K562 (cell line): ENCODE measurements around the gene POLR1A. TPM values are rescaled to one million over a fixed set of nuclear protein-coding genes. Genes with fewer than 3 reads are reported as not detected.

Experiments
- ATAC-seq: fragments of 200-7000 bp; cut with Tn5 transposase; 3 replicates; pipeline ENCODE4 v1.9.1; 2020; ENCODE audit warnings: moderate library complexity
- BruUV-seq: library from RNA; stranded (reverse); fragments of 400-500 nt; replicated peaks from 2 replicates; lab custom pipeline; 2021; lab: Mats Ljungman, UMichigan
- CTCF ChIA-PET: fragments of 300-600 bp; formaldehyde crosslinking; extraction: SDS; loops from one replicate; lab custom pipeline; 2021; ENCODE audit warnings: low intra/inter-chr PET ratio; lab: Yijun Ruan, JAX
- POLR2A ChIA-PET: fragments of 300-600, 350-650 bp; sonication (Branson Sonifier 250); formaldehyde crosslinking; extraction: SDS; loops from one replicate; lab custom pipeline; 2021; ENCODE audit warnings: antibody characterized with exemption, inconsistent platforms; lab: Yijun Ruan, JAX
- DNase-seq, 4 experiments: peaks; one replicate each; pipeline versions ENCODE4 v3.0.0 to v3.0.0-alpha.2; 2011 to 2018; ENCODE audit warnings: low spot score in 3 of 4, mixed read lengths in 3 of 4; ENCODE audit errors: extremely low read depth in 1 of 4
- FAIRE-seq: peaks from 2 replicates; lab custom pipeline; 2011; peaks lifted over from hg19 to GRCh38; lab: Jason Lieb, UNC
- H2AFZ ChIP-seq: 2 replicates; pipeline ENCODE4 v1.6.0; 2011; ENCODE audit warnings: low read depth, low read length, control low read depth, inconsistent platforms
- H3K27ac ChIP-seq: fragments of 200-600 bp; 3 replicates; pipeline ENCODE4 v1.8.0; 2011; ENCODE audit warnings: low read depth, mild to moderate bottlenecking, control low read depth, inconsistent platforms, low read length, moderate library complexity, mixed read lengths; ENCODE audit errors: extremely low read depth
- H3K27me3 ChIP-seq, 2 experiments: fragments of 300-600 bp in 1 of 2; 2 replicates in 1 of 2; 3 replicates in 1 of 2; pipeline versions ENCODE4 v1.6.0 to v1.8.0; 2011; ENCODE audit warnings: inconsistent platforms in 2 of 2, low read length in 2 of 2, mild to moderate bottlenecking in 1 of 2, mixed read lengths in 1 of 2, moderate library complexity in 1 of 2; ENCODE audit not compliant: control insufficient read depth in 2 of 2, insufficient read depth in 2 of 2
- H3K36me3 ChIP-seq: fragments of 300-600 bp; 3 replicates; pipeline ENCODE4 v1.8.0; 2011; ENCODE audit warnings: mild to moderate bottlenecking, low read length, inconsistent platforms; ENCODE audit not compliant: control insufficient read depth, insufficient read depth
- H3K4me1 ChIP-seq, 2 experiments: fragments of 200-600 bp in 1 of 2; replicated peaks in 1 of 2; 2 replicates in 1 of 2; 3 replicates in 1 of 2; pipeline versions ENCODE4 v1.5.1 to v1.8.0; 2011; ENCODE audit warnings: inconsistent platforms in 2 of 2, low read length in 2 of 2, mild to moderate bottlenecking in 1 of 2, mixed read lengths in 1 of 2, moderate library complexity in 1 of 2; ENCODE audit not compliant: control insufficient read depth in 2 of 2, insufficient read depth in 2 of 2
- H3K4me2 ChIP-seq: 2 replicates; pipeline ENCODE4 v1.6.1; 2011; ENCODE audit warnings: low read length, control low read depth, inconsistent platforms, mixed read lengths; ENCODE audit not compliant: insufficient read depth
- H3K4me3 ChIP-seq: fragments of 200-600 bp; sonication (generic), shearing (Covaris generic); 2 replicates; pipeline ENCODE4 v1.5.1; 2016; ENCODE audit warnings: control low read depth, inconsistent platforms
- H3K79me2 ChIP-seq: fragments of 200-600 bp; 3 replicates; pipeline ENCODE4 v1.8.0; 2011; ENCODE audit warnings: low read length, inconsistent platforms; ENCODE audit not compliant: control insufficient read depth, insufficient read depth
- H3K9ac ChIP-seq, 2 experiments: 2 replicates each; pipeline versions ENCODE4 v1.6.0 to v1.6.1; 2011; ENCODE audit warnings: low read depth in 2 of 2, low read length in 2 of 2, control low read depth in 1 of 2, inconsistent platforms in 1 of 2, mild to moderate bottlenecking in 1 of 2, mixed read lengths in 1 of 2; ENCODE audit not compliant: insufficient read depth in 1 of 2
- H3K9me1 ChIP-seq: one replicate; pipeline ENCODE4 v1.6.0; 2011; ENCODE audit warnings: inconsistent platforms, mild to moderate bottlenecking, low read length, moderate library complexity; ENCODE audit not compliant: control insufficient read depth, insufficient read depth
- H3K9me3 ChIP-seq: replicated peaks from 2 replicates; pipeline ENCODE4 v1.5.1; 2011; ENCODE audit warnings: low read depth, low read length, inconsistent platforms; ENCODE audit not compliant: control insufficient read depth, insufficient read depth
- H4K20me1 ChIP-seq: replicated peaks from 2 replicates; pipeline ENCODE4 v1.6.1; 2011; ENCODE audit warnings: low read length, inconsistent platforms, mixed read lengths; ENCODE audit not compliant: control insufficient read depth, insufficient read depth
- DEAF1 ChIP-seq: fragments of 450-650 bp; formaldehyde crosslinking; IDR thresholded peaks from 2 replicates; pipeline ENCODE4 v1.4.0; 2020; ENCODE audit warnings: mild to moderate bottlenecking, moderate library complexity
- SIN3A ChIP-seq, 2 experiments: fragments of 150-350 bp in 1 of 2; IDR thresholded peaks; 2 replicates each; pipeline ENCODE4 v1.6.1; 2011 to 2016; ENCODE audit warnings: borderline replicate concordance in 2 of 2, low read depth in 2 of 2, low read length in 2 of 2, mild to moderate bottlenecking in 2 of 2, moderate library complexity in 2 of 2; ENCODE audit not compliant: control insufficient read depth in 1 of 2
- USF2 ChIP-seq: sonication (generic); formaldehyde crosslinking; IDR thresholded peaks from 2 replicates; pipeline ENCODE4 v1.5.0; 2020; ENCODE audit warnings: missing genetic modification reagents
- ZNF280A ChIP-seq: fragments of 450-650 bp; IDR thresholded peaks from 2 replicates; pipeline ENCODE4 v1.6.1; 2018; ENCODE audit warnings: mild to moderate bottlenecking, low read depth; ENCODE audit not compliant: partially characterized antibody
- ZNF639 ChIP-seq, 2 experiments: fragments of 200-800 bp in 1 of 2; sonication (Bioruptor generic) in 1 of 2; sonication (generic) in 1 of 2; formaldehyde crosslinking in 1 of 2; IDR thresholded peaks in 1 of 2; conservative IDR thresholded peaks in 1 of 2; 2 replicates each; pipeline versions ENCODE4 v1.5.0 to v1.6.1; 2016 to 2020; ENCODE audit warnings: missing compliant biosample characterization in 1 of 2, missing genetic modification characterization in 1 of 2, missing genetic modification reagents in 1 of 2
- WGBS: fragments of 100-300 bp; shearing (Covaris generic); methylation state at CpG from one replicate; pipeline ENCODE4 v1.1.6; 2016; ENCODE audit warnings: low coverage, mixed read lengths; ENCODE audit not compliant: insufficient coverage; ENCODE audit errors: missing lambda C conversion rate; 5-methylcytosine and 5-hydroxymethylcytosine counted together
- in situ Hi-C: fragments of 300-500 bp; cut with MboI; formaldehyde crosslinking; loops from 4 replicates; pipeline ENCODE4 v1.15.0; 2018; ENCODE audit warnings: inconsistent platforms, mixed read lengths
- intact Hi-C: fragments of 100-400 bp; cut with micrococcal nuclease; formaldehyde crosslinking; loops from 2 replicates; pipeline ENCODE4 v1.14.2; 2022
- polyA plus RNA-seq, 8 experiments: library from polyadenylated mRNA; depleted of rRNA in 4 of 8; stranded (reverse) in 5 of 8; unstranded in 3 of 8; fragments of >200 nt; fragmentation: Nextera tagmentation in 2 of 8; fragmentation: Illumina TruSeq in 1 of 8; extraction: Ambion mirVana in 2 of 8; extraction: Trizol in 1 of 8; gene quantifications; 2 replicates each; pipeline versions ENCODE4 v1.2.1 to v1.2.3, GENCODE V29; 2011 to 2014; ENCODE audit warnings: inconsistent platforms in 1 of 8, missing spikeins in 1 of 8
- total RNA-seq, 7 experiments: library from RNA; depleted of rRNA in 6 of 7; stranded (reverse); fragments of >200 nt in 6 of 7; fragmentation: Illumina TruSeq in 2 of 7; extraction: Trizol in 2 of 7; gene quantifications; 2 replicates each; pipeline versions ENCODE4 v1.2.1 to v1.2.3, GENCODE V29; 2011 to 2021; ENCODE audit warnings: low replicate concordance in 1 of 7

POLR1A gene
- total and polyA plus RNA-seq, 9 of the 15 experiments (the other 6 are each of a cell fraction or from before 2014, with no cell fraction given) = 3.0 to 72.1 (median 21.8) TPM

GRCh38 chr2:86025976-86026743 is 79.5 kb downstream of the POLR1A start:
- Histone ChIP-seq H3K36me3 (peaks cover 73% of the 10 kb centered on the region; the same call in 2 of the 3 replicates), H3K9ac (0 out of 4 replicates have a peak overlapping the region, but pooled peaks of 1 of the 2 experiments have one; percentile 10), H3K9me1 (peaks cover 4% of the 10 kb centered on the region), H3K9me3 (no peaks in the 10 kb centered on the region), H3K4me1 (peaks cover 0 to 10% of the 10 kb centered on the region in 2 experiments; a peak in 2 of 5 replicates), H2AFZ (no peak overlapping the region), H3K4me2 (no peak overlapping the region), H3K79me2 (no peaks in the 10 kb centered on the region), H3K4me3 (no peak overlapping the region), H4K20me1 (no peaks in the 10 kb centered on the region), H3K27me3 (no peaks in the 10 kb centered on the region), H3K27ac (no peak overlapping the region)
- in situ Hi-C loops (no loop called here), intact Hi-C loops (loop anchor here (5.0 kb wide), 2 partner anchors 51 to 199 kb away; no protein-coding TSS in a partner anchor)
- WGBS = 86% methylated on average over 8 of the region's 8 CpGs
- BruUV-seq = no TSS peak
- FAIRE-seq (no peak), DNase-seq (no peak), ATAC-seq (no peak; the same call in 2 of the 3 replicates)
- ChIA-PET CTCF (no interaction called here), POLR2A (interaction anchor here (0.7 to 1.4 kb wide), 3 partner anchors 11 to 549 kb away, joined by 3 to 5 read pairs (median 3); no protein-coding TSS in a partner anchor)
- TF ChIP-seq DEAF1 (no peak), USF2 (CRISPR knock-in tag) (no peak), ZNF639 (CRISPR knock-in tag; conservative IDR thresholded peaks at IDR 0.05 in 1 of 2, IDR thresholded peaks at IDR 0.05 in 1 of 2) (no peak), ZNF280A (no peak), SIN3A (IDR thresholded peaks at IDR 0.05; ENCODE audit: borderline replicate concordance in 2 of 2, control insufficient read depth in 1 of 2, low read depth in 2 of 2, low read length in 2 of 2) (no peak)
